ACC112 (cell line): ENCODE results near the gene F2R.
"Not testable (repeated sequence)": the region's sequence is repeated elsewhere in the genome, so short reads cannot be mapped to it uniquely, and the experiment has no call there.

Experiments
- H2AFZ ChIP-seq: fragments of 200-600 bp; sonication (generic); one replicate; pipeline ENCODE4 v1.6.0; 2017; ENCODE audit warnings: antibody characterized with exemption, low read length; ENCODE audit not compliant: unreplicated experiment
- H3K27ac ChIP-seq: fragments of 200-600 bp; sonication (generic); 2 replicates; pipeline ENCODE4 v1.5.1; 2014; ENCODE audit warnings: low read depth, mild to moderate bottlenecking, antibody characterized with exemption, low read length, moderate library complexity
- H3K27me3 ChIP-seq: fragments of 200-600 bp; sonication (generic); 2 replicates; pipeline ENCODE4 v1.6.1; 2014; ENCODE audit warnings: mild to moderate bottlenecking, antibody characterized with exemption, low read length, moderate library complexity, mixed read lengths; ENCODE audit not compliant: insufficient read depth
- H3K36me3 ChIP-seq: fragments of 200-600 bp; sonication (generic); 2 replicates; pipeline ENCODE4 v1.6.1; 2016; ENCODE audit warnings: mild to moderate bottlenecking, antibody characterized with exemption, low read length, moderate library complexity, mixed read lengths; ENCODE audit not compliant: insufficient read depth
- H3K4me1 ChIP-seq: fragments of 200-600 bp; sonication (generic); one replicate; pipeline ENCODE4 v1.6.1; 2016; ENCODE audit warnings: low read length, mixed read lengths; ENCODE audit not compliant: insufficient read depth, unreplicated experiment, control insufficient read depth
- H3K4me3 ChIP-seq: fragments of 200-600 bp; sonication (generic); 2 replicates; pipeline ENCODE4 v1.5.1; 2014; ENCODE audit warnings: mild to moderate bottlenecking, low read depth, low read length
- H3K79me2 ChIP-seq: fragments of 200-600 bp; sonication (generic); one replicate; pipeline ENCODE4 v1.6.0; 2016; ENCODE audit warnings: low read length; ENCODE audit not compliant: control insufficient read depth, unreplicated experiment, insufficient read depth

F2R gene

DNA sequence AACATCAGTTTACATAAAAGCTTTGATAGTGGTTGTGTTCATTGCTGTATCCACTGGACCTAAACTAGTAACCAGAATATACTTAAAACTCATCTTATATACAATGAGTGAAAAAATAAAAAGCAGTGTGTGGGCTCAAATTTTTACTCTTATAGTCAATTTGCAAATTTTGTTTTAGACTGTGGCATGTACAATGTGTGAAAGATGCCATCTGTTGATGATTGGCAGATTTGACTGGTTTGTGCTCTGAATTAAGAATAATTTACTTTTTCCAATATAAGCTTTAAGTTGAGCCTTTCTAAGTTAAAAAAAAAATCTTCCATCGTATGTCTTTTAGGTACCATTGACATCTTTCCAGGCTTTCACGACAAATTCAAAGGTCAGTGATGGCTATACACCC, 60.5 kb downstream of the F2R start:
- Histone ChIP-seq H3K4me1 (peaks cover 8% of the 10 kb centered on the region), H3K36me3 (no peaks in the 10 kb centered on the region), H3K4me3 (no peak overlapping the region), H2AFZ (no peak overlapping the region), H3K79me2 (no peaks in the 10 kb centered on the region), H3K27me3 (no peaks in the 10 kb centered on the region), H3K27ac (no peak overlapping the region)

DNA sequence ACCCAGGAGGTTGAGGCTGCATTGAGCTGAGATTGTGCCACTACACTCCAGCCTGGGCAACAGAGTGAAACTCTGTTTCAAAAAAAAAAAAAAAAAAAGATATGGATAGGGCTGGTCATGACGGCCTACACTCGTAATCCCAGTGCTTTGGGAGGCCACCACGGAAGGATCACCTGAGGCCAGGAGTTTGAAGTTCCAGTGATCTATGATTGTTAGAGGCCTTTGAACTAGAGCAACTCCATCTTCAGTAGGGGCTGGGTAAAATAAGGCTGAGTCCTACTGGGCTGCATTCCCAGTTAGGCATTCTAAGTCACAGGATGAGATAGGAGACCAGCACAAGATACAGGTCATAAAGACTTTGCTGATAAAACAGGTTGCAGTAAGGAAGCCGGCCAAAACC, 64.7 kb downstream of the F2R start:
- H2AFZ ChIP-seq, H3K27ac ChIP-seq, H3K79me2 ChIP-seq, H3K36me3 ChIP-seq, H3K27me3 ChIP-seq, H3K4me3 ChIP-seq: not testable (repeated sequence)
- H3K4me1 ChIP-seq, result peaks cover 10% of the 10 kb centered on the region

DNA sequence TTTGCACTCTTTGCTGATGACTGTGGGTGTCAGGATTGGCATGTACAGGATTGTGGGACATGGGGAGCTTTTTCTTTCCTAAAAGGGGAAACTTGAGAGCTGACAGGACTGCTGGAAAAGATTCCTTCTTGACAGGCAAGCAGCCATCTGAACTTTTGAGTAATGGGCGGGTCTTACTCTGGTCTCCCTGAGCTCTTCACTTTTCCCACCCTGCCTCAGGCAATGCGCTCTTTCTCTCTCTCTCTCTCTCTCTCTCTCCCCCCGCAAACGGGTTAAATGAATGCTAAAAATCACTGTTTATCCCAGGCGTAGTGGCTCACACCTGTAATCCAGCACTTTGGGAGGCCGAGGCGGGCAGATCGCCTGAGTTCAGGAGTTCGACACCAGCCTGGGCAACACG, 65.8 kb downstream of the F2R start:
- H3K79me2 ChIP-seq, result no peaks in the 10 kb centered on the region
- no peak overlapping the region for H2AFZ ChIP-seq
- no peaks in the 10 kb centered on the region for H3K27me3 ChIP-seq
- H3K36me3 ChIP-seq, result no peaks in the 10 kb centered on the region
- no peak overlapping the region for H3K27ac ChIP-seq
- peaks cover 13% of the 10 kb centered on the region for H3K4me1 ChIP-seq
- H3K4me3 ChIP-seq, result no peak overlapping the region

DNA sequence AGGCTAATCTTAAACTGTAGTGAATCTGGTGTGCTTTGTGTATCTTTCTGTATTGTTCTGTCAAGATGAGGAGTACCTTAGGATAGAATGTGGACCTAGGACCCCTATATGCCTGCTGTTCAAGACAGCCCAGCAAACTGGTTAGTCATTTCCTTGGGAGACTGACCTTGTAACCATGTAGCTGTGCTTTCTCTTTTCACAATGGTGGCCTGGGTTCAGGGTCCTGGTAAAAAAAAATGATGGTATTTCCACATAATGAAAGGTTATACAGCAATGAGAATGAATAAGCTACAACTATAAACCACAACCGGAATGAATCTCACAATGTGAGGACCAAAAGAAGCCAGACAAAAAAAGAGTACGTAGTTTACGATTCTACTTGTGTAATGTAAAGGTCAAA, 66.5 kb downstream of the F2R start:
- Histone ChIP-seq H2AFZ (no peak overlapping the region), H3K79me2 (no peaks in the 10 kb centered on the region), H3K36me3 (no peaks in the 10 kb centered on the region), H3K27me3 (no peaks in the 10 kb centered on the region), H3K27ac (no peak overlapping the region), H3K4me1 (peaks cover 20% of the 10 kb centered on the region), H3K4me3 (no peak overlapping the region)
